Measurements from ENCODE around the gene TOB2.

DNA sequence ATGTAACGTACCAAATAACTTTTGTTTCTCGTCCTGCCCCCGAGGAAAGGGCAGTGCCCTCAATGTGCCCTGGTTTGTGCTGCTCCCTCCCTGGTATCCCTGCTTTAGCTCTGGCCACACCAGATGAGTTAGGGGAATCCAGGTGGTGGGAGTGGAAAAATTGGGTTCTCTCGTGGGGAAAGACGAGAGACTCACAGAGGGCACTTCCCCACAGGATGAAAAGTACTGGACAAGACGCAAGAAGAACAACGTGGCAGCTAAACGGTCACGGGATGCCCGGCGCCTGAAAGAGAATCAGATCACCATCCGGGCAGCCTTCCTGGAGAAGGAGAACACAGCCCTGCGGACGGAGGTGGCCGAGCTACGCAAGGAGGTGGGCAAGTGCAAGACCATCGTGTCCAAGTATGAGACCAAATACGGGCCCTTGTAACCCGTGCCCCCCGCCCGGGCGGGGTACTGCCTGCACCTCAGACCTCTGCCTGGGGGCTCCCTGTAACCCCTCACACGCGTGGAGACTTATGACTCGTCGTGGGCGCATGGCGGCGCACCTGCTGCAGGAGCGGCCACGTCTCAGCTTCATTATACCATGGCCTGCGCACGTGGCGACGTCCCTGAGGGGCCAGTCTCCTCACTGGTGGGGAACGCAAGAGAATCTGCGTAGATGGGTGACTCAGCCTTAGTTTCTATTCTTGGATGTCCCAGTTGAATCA lies 50.9 kb downstream of the TOB2 start:
- TF ChIP-seq, protein P1, sequence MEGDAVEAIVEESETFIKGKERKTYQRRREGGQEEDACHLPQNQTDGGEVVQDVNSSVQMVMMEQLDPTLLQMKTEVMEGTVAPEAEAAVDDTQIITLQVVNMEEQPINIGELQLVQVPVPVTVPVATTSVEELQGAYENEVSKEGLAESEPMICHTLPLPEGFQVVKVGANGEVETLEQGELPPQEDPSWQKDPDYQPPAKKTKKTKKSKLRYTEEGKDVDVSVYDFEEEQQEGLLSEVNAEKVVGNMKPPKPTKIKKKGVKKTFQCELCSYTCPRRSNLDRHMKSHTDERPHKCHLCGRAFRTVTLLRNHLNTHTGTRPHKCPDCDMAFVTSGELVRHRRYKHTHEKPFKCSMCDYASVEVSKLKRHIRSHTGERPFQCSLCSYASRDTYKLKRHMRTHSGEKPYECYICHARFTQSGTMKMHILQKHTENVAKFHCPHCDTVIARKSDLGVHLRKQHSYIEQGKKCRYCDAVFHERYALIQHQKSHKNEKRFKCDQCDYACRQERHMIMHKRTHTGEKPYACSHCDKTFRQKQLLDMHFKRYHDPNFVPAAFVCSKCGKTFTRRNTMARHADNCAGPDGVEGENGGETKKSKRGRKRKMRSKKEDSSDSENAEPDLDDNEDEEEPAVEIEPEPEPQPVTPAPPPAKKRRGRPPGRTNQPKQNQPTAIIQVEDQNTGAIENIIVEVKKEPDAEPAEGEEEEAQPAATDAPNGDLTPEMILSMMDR (IDR thresholded peaks at IDR 0.05): no peak
- TF ChIP-seq POLR2A (IDR thresholded peaks at IDR 0.05) (no peak), EP300 (IDR thresholded peaks at IDR 0.05) (no peak), POLR2AphosphoS5 (IDR thresholded peaks at IDR 0.05) (no peak)

All from upper lobe of left lung (tissue), 4 donors.